Caki2 (cell line): ENCODE measurements around the gene SAMD8. TPM values are rescaled to one million over a fixed set of nuclear protein-coding genes. Genes with fewer than 3 reads are reported as not detected.
"Not testable (repeated sequence)": the region's sequence is repeated elsewhere in the genome, so short reads cannot be mapped to it uniquely, and the experiment has no call there.

Experiments used
- DNase-seq: peaks from one replicate; pipeline ENCODE4 v3.0.0-alpha.2; 2015; ENCODE audit warnings: low read depth
- in situ Hi-C: cut with HindIII; loops from 2 replicates; pipeline ENCODE4 v1.10.0; 2016; ENCODE audit warnings: low sequenced_read_pairs, low pct_unique_long_range_greater_than_20kb, mixed read lengths
- total RNA-seq: library from RNA; depleted of rRNA; stranded (reverse); fragments of >200 nt; shearing (Covaris generic); gene quantifications from 2 replicates; pipeline ENCODE4 v1.2.3, GENCODE V29; 2014; ENCODE audit warnings: low replicate concordance

Gene SAMD8
- total RNA-seq, 1 experiment from 2014 or later = 11.8 TPM

DNA sequence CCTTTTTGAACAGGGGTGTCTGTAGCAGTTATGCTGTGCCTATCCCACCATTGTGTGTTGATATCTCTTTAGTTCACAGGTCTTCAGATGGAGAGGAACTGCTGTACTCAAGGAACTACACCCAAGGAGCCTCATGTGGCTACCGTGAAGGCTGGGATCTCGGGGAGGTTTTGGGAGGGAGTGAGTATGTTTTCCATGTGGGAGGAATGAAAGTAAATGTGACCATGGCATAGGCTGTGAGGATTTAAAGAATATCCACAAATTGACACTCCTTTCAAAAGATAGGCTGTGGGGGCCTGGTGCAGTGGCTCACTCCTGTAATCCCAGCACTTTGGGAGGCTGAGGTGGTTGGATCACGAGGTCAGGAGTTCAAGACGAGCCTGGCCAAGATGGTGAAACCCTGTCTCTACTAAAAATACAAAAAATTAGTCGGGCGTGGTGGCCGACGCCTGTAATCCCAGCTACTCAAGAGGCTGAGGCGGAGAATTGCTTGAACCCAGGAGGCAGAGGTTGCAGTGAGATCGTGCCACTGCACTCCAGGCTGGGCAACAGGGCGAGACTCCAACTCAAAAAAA is 91.7 kb downstream of the SAMD8 start:
- DNase-seq, in situ Hi-C loops: not testable (repeated sequence)

DNA sequence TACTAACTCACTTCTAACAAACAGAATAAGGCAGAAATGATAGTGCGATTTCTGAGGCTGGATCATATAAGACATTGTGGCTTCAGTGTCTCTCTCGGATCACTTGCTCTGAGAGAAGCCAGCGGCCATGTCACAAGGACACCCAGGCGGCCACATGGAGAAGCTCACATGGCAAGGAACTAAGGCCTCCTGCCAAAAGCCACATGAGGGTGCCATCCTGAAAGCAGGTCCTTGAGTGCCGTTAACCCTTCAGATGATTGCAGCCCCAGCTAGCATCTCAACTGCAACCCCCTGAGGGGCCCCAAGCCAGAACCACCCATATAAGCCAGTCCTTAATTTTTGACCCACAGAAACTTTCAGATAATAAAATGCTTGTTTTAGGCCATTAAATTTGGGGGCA is 92.3 kb downstream of the SAMD8 start:
- DNase-seq = no peak
- in situ Hi-C loops = no loop called here

DNA sequence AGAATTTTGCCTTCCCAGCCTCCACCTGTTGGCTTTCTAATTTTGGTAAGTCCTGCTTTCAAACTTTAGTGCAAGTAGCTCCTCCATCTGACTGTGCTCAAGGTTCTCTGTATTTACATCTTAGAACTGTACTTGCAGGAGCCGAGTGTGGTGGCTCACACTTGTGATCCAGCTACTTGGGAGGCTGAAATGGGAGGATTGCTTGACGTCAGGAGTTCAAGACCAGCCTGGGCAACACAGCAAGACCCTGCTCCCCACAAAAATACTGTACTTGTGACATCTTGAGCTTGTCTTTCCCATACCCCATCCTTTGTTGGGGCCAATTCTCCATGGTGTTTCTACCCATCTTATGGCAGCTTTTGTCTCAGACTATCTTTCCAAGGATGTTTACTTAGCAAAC is 94.5 kb downstream of the SAMD8 start:
- in situ Hi-C loops = no loop called here

DNA sequence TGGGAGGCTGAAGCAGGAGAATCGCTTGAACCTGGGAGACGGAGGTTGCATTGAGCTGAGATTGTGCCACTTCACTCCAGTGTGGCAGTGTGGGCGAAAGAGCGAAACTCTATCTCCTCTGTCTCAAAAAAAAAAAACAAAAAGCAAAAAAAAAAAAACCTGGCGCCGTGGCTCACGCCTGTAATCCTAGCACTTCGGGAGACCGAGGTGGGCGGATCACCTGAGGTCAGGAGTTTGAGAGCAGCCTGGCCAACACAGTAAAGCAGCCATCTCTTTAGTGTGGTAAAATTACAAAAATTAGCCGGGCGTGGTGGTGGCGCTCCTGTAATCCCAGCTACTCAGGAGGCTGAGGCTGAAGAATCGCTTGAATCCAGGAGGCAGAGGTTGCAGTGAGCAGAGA is 95.2 kb downstream of the SAMD8 start:
- in situ Hi-C loops, DNase-seq: not testable (repeated sequence)

More for the DNA sequence above, 94.5 kb downstream of the SAMD8 start:
- no peak for DNase-seq

DNA sequence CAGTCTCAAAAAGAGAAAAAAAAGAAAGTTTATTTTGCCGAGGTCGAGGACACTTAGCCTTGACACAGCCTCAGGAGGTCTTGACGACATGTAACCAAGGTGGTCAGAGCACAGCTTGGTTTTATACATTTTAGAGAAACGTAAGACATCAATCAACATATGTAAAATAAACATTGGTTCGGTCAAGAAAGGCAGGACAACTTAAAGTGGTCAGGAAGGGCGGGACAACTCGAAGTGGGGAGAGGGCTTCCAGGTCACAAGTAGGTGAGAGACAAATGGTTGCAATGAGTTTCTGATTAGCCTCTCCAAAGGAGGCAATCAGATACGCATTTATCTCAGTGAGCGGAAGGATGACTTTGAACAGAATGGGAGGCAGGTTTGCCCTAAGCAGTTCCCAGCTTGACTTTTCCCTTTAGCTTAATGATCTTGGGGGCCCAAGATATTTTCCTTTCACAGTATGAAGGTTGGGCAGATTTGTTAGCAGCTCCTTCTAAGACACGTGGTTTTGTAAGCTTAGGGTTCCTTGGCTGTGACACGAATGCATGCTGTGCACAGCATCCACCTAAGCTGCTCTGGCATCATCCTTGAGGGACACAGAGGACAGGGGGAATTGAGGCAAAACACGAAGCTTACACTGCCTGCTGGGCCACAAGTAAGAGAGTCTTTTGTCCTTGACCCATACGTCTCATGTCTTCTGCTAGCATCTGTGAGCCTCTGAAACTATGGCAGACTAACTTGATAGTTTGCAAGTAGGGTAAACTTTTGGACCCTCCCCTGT is 95.8 kb downstream of the SAMD8 start:
- in situ Hi-C loops = no loop called here
- no peak for DNase-seq

DNA sequence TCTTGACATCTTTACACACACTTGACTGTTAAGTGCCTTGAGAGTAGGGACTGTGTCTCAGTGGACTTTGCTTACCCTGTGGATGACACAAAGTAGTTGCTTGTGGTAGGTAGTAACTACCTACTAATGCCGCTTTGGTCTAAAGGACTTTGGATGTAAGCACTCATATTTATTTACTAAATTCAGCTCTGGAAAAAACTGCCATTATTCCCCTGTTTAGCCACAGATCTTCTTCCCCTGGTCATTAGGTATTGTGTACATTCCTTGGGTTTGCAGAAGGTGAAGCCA is 96.3 kb downstream of the SAMD8 start:
- in situ Hi-C loops = no loop called here
- DNase-seq = no peak

DNA sequence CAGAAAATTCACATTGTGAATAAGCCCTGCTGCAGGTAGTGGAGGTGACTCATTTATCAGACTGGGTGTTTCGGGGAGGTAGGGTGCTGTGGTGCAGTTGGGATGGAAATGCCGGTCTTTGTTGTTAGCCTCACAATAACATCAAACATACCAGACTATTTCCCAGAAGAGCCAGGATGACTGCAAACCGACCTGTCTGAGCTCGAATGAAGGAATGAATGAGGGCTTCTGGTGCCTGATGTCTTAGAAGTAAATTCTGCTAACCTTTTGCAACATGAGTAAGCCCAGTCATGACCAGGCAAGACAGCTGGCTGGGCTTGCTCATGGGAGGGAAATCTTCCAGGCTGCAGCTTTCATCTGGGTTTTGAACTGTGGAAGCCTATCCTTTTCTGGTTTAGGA is 96.7 kb downstream of the SAMD8 start:
- DNase-seq = peak; percentile 33

DNA sequence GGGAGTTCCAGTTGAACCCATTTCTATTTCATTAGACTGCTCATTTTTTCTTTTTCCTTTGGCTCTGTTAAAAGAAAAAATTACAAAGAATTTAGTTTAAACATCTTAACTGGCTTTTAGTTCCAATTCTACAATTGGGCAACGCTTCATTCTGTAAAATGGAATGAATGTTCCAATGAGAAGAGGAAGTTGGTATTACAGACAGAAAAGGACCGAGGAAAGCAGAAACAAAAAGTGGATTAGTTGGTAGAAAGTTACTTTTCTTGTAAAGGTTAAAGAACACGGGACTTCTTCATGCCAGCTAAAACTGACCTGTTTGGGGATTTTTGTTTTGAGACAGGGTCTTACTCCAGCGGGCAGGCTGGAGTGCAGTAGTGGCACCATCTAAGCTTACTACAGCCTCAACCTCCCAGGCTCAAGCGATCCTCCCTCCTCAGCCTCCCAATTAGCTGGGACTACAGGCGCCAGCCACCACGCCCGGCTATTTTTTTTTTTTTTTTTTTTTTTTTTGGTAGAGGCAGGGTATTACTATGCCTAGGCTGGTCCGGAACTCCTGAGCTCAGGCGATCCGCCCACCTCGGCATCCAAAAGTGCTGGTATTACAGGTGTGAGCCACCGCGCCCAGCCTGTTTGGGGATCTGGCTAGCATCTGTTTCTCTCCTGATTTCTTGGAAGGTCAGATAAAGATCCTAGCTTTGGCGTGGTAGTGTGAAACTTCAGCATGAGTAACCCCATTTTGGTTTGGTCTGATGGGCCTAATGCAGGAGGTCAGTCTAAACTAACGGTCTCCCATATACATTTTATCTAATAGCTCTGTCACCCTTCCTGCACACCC is 97.8 kb downstream of the SAMD8 start:
- no peak for DNase-seq
- in situ Hi-C loops = no loop called here

More for the DNA sequence above, 96.7 kb downstream of the SAMD8 start:
- in situ Hi-C loops = no loop called here

DNA sequence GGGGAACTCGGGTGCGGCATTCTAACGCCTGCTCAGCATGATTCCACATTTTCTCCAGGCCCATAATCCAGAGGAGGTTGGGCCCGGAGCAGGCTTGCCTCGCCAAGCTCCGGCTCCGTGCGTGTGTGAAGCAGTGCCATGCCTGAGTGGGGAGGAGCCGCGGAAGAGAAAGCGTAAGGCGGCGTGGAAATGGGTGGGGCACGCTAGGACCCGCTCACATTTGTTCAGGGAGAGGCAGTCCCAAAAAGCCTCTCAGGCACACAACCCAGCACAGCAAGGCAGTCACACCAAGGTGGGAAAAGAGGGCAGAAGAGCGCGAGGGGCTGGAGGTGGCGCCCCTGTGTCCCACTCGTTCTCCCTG is 98.4 kb downstream of the SAMD8 start:
- DNase-seq = peak; percentile 76
- in situ Hi-C loops = no loop called here

DNA sequence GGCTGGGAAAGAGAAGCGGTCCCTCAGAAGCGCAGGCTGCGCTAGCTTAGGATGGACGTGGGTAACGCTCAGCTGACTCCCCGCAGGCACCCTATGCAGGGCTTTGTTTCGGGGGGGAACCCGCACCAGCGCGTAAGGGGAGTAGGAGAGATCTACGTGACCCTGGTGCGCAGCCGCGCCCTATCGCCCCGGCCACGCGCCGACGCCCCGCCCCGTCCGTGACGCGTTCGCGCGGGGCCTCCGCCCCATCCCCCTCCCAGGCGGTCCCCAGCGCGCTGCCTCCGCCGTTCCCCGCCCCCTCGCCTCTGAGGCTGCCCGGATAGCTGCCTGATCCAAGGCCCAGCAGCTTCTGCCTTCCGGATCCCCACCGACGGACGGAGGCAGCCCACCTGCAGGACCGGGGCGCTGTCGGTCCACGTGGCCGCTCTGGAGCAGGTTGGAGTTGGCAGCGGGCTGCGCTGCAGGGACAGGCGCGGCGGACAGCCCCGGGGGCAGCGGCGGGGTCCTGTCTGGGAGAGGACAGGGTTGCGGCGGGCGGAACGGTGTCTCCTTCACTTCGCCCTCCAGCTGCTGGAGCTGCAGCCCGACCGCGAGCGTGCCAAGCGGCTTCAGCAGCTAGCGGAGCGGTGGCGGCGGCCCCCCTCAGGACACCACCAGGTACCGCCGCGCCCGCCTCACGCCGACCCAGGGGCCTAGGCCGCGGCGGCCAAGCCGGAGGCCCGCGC is 99.0 kb downstream of the SAMD8 start, which contains the start of gene VDAC2:
VDAC2 (plus strand) TSS at position 515 of the 725 bp plus-strand sequence. CDS start 363 bp downstream, outside the sequence.
- DNase-seq = peak; percentile 93
- in situ Hi-C loops = no loop called here

DNA sequence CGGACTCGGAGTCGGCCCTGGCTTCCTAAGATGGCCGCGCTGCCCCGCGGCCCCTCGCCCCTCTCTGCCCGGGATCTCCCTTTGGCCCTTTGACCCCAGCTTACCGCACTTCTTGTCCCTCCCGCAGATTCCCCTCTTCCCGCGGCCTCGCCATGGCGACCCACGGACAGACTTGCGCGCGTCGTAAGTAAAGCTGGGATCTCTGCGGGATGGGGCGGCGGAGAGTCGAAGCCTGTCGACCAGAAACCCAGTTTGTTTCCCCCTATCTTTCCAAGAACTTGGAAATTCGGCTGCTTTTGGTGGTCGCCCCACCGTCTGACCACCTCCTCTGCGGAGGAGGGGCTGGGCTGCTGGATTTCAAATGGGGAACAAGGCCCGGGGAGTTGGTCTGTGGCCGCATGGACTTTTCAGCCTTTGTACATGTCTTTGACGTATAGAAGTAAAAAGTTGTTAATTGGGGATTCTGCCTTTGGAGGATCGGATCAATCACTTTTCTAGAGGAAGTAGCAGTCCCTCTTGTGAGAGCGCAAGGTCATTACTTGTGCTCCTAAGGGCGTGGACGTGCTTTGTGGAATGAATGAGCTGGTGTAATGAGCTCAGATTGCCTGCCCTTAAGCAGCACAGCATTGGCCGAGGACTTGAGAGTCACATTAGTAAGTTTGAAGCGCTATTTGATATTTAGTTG is 99.7 kb downstream of the SAMD8 start:
- in situ Hi-C loops = no loop called here
- peak; percentile 43 for DNase-seq

DNA sequence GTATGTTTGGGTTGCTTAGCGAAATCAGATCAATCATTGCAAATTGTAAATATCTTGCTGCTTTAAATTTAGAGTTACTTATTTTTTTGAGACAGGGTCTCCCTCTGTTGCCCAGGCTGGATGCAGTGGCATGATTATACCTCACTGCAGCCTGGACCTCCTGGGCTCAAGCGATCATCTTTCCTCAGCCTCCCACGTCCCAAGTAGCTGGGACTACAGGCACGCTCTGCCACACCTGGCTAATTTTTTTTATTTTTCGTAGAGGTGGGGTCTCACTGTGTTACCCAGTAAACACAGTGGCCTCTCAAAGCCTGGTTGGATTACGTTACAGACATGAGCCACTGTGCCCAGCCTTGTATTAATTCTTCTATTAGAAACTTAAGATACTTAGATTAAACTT is 100.9 kb downstream of the SAMD8 start:
- DNase-seq = no peak
- in situ Hi-C loops = no loop called here

DNA sequence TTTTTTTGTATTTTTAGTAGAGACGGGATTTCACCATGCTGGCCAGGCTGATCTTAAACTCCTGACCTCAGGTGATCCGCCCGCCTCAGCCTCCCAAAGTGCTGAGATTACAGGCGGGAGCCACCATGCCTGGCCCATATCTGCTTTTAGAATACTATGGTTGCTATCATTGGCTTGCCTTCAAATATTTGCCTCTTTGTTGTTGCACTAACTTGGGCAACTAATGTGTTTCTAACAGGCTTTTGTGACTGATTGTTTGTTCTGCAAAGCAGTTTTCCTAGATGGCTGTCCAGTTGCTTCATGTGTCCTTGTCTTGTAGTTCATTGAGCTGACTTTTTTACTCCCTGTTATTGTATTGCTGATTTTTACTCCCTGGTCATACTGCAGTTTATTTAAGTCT is 108.8 kb downstream of the SAMD8 start:
- no peak for DNase-seq
- in situ Hi-C loops = no loop called here

DNA sequence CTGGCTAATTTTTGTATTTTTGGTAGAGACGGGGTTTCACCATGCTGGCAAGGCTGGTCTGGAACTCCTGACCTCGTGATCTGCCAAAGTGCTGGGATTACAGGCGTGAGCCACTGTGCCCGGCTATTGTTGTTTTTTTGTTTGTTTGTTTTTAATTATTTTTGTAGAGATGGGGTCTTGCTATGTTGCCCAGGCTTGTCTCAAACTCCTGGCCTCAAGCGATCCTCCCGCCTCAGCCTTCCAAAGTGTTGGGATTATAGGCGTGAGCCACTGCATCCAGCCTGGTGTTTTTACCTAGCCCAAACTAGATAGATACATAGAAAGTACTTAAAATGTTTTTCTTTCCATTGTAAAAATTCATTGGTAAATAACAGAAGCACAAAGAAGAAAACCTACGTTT is 110.0 kb downstream of the SAMD8 start:
- in situ Hi-C loops, DNase-seq: not testable (repeated sequence)

DNA sequence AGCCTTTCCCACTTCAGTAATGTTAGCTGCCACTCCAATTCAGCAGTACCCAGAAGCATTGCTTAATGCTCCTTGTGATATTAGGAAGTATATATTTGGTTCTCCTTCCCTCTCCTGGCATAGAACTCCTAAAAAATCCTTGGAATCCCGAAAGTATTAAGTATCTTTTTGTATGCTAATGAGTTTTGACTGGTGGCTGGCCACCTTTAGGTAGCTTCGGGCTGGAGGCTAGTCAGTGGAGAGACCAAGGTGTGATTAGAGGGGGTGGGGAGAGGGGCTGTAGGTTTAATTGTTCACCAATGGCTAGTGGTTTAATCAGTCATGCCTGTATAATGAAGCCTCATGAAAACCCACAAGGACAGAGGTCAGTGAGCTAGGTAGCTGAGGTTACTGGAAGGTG is 112.1 kb downstream of the SAMD8 start:
- peak; percentile 31 for DNase-seq
- in situ Hi-C loops = no loop called here

DNA sequence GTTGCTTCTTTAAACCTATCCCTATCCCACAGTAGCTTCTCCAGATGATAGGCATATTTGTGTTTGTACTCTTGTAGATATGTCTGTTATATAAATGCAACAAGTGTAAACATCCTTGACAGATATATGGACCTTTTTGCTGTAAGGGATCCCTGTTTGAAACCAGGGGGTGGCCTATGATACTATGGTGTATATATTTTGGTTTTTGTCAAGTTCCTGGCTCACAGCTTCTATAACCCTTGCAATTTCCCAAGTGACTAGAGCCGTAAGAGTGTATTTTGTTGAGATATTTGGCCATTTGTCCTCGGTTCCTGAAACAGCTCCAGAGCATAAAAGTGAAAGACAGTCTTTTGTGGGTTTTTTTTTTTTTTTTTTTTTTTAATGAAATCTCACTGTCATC is 114.6 kb downstream of the SAMD8 start:
- DNase-seq = no peak
- in situ Hi-C loops = no loop called here

DNA sequence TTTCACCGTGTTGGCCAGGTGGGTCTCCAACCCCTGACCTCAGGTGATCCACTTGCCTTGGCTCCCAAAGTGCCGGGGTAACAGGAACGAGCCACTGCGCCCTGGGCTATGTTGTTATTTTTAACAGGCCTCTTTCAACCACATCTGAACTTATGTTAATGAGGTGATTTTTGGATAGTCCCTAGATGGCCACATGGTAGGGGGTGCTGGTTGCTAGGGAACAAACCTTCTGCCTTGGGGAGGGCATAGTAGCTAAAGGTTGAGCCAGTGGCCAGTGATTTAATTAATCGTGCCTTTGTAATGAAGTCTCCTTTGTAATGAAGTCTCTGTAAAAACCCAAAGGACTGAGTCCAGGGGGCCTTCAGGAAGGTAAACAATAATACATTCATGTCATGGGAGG is 115.2 kb downstream of the SAMD8 start:
- DNase-seq = no peak

DNA sequence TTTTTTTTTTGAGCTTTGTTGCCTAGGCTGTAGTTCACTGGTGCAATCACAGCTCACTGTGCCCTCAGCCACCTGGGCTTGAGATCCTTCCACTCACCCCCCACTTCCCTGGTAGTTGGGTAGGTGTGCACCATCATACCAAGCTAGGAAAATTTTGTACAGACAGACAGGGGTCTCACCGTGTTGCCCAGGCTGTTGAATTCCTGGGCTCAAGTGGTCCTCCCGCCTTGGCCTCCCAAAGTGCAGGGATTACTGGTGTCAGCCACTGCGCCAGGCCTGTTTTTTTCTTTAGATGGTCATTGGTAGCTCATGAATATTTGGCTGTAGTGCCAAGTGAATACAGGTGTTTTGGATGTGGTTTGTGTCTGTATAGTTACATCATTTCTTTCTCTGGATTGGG is 116.8 kb downstream of the SAMD8 start:
- DNase-seq = no peak
- in situ Hi-C loops = no loop called here

More for the DNA sequence above, 115.2 kb downstream of the SAMD8 start:
- in situ Hi-C loops = no loop called here
